Activated CD8-positive, alpha-beta memory T cell treated with anti-CD3 and anti-CD28 coated beads for 4 hours (primary cell): ENCODE measurements around the gene HCRTR1.

Experiments used
- DNase-seq, 2 donors: peaks; one replicate each; pipeline ENCODE4 v3.0.0-alpha.2; 2020; ENCODE audit warnings: low read depth in 2 of 2

The HCRTR1 gene

DNA sequence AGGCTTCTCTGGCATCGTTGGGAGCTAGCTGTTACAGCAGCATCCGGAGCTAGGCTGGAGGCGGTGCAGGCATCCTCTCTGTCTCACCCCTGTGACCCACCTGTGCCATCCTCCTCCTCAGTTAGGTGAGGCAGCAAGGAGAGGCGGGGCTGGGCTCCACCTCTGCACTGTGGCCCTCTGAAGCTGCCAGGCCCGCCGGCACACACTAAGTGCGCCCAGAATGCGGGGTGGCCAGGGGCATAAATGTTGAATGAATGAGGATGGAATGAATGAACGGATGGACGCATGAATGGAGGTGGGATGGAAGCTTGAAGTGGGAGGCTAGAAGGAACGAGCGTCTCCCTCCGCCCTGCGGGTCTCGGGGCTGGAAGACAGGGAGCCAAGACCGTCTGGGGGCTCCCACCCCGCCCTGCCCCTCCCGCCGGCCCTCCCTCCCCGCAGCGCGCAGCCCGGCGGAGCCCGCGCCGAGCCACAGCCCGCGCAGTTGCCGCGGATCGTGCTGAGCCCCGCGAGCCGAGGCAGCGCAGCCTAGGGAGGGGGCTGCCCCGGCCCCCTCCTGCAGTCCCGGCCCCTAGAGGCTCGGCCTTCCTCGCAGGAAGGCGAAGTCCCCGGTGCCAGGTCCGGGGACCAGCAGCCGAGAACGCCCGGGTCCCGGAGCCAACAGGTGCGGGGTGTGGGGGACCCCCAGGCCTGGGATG is at the start of gene HCRTR1:
Gene HCRTR1, plus strand, starts transcription at position 472 of the 698 bp plus-strand sequence. CDS start 1,504 bp downstream, outside the sequence.
- DNase-seq, result no peak

DNA sequence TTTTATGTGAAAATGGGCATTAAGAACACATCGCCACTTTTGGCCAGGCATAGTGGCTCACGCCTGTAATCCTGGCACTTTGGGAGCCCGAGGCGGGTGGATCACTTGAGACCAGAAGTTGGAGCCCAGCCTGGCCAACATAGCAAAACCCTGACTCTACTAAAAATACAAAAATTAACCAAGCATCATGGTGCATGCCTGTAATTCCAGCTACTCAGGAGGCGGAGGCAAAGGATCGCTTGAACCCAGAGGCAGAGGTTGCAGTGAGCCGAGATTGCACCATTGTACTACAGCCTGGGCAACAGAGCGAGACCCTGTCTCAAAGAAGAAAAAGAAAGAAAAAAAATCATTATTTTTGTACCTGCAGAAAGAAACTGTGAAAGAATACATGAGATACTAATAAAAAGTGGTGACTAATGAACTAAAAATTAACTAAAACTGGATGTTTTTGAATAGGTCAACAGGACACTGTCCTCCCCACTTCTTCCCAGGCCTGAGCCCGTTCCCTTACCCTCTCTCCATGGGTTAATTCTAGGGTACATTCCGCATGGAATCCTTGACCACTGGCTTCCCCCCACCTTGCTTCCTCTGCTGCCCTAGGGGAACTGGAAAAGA is 49.4 kb upstream of the HCRTR1 start:
- no peak for DNase-seq

DNA sequence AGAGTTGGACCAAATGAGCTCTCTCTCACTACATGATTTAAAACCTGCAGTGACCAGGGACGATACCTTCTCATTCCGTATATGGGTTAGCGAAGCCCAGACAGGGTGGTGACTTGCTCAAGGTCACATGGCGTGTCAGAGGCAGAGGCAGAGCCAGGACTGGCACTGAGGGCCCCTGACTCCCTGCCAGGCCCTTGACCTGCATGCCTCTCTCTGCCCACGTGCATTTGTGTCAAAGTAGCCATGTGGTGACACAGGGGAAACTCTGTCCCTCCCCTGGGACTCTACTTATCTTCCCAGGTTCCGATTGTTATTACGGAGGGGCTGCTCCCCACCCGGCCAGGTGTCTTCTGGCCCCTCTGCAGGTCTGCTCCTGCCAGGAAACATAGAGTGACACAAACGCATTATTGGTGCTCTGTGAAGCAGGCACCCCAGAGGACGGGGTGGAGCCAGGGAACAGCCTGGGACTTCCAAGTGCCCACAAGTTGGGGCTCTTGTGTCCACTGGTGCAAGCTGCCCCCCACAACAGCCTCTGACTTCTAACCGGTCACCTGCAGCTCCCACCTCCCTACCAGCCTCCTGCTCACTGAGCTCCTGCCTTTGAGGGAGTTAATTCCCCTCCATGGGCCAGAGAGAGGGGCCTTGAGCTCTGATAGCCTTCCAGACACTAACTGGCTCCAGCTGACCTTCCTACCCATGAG is 48.4 kb upstream of the HCRTR1 start:
- DNase-seq, result no peak

DNA sequence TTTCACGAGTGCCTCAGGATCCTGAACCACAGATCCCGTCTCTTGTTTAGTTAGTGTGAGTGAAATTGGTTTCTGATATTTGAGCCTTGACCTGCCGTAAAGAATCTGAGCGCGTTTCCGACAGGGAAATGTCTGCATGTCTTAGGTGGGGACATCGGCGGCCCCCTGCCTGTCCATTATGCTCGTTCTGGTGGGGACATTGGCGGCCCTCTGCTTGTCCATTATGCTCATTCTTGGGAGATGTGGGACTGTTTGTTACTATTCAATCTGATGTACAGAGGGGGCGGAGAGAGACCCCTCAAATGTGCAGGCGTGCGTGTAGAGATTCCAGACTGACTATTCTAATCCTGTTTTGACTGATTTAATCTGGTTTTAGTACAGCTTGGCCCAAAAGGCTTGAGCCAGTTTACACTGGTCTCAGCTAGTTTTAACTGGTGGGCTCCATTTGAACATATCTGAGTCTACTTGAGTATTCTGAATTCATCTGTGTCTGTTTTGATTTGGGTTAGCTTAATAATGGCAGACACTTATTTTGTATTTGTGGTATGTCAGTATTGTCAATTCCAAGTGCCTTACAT is 47.8 kb upstream of the HCRTR1 start:
- DNase-seq, result no peak

DNA sequence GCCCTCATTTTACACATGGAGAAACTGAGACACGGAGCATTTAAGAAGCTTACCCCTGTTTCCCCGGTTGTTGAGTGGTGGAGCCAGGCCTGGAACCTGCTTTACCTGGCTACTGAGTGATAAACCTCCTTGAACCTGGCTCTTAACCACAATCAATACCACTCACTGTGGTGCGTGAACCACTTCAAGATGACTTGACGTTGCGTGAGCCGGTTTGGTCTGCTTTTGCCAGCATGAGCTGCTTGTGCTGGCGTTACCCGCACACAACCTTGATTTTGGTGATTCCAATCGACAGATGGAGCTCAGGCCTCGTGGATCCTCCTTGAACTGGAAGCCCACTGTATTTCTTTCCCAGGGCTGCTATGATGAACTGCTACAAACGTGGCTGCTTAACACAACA is 47.3 kb upstream of the HCRTR1 start:
- DNase-seq, result no peak

DNA sequence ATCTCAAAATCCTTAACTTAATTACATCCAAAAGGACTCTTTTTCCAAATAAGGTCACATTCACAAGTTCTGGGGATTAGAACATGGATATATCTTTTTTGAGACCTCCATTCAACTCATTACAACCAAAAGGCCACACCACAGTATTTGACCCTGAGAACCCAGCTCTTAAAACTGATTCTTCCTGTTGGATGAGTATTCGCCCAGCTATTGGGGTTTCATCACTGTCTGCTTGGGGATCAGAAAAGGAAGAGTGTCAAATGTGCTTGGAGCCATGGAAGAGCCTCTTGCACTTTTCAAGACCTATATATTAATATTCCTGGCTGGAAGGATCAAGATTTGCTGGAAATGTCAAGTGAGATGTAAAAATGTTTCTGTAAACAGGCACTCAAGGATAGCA is 46.6 kb upstream of the HCRTR1 start:
- DNase-seq, result no peak

- no peak for DNase-seq
Measured at GRCh38 chr1:31571340-31572295, 45.9 kb upstream of the HCRTR1 start.

DNA sequence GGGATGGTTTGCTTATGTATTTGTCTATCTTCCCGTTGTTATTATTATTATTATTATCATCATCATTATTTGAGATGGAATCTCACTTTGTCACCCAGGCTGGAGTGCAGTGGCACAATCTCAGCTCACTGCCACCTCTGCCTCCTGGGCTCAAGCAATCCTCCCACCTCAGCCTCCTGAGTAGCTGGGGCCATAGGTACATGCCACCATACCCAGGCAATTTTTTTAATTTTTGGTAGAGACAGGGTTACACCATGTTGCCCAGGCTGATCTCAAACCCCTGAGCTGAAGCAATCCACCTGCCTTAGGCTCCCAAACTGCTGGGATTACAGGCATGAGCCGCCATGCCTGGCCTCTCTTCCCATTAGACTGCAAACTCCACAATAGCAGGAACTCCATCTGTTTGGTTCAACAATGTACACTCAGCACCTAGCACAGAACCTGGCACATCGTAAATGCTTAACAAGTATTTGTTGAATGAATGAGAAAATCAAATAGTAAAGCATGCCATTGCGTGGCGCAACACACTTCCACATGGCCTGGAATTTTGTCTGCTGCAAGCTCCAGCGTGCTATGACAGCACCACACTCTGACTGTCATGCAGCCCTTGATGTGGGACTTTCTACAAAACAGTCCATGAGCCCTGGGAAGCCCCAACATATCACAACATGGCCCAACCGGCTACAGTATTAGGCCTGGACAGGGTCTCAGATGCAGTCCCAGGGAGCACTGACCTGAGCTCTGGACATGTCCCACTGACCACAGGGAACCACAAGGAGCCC is 45.0 kb upstream of the HCRTR1 start:
- DNase-seq, result no peak

GRCh38 chr1:31573261-31573660 is 44.2 kb upstream of the HCRTR1 start:
- DNase-seq, result no peak

DNA sequence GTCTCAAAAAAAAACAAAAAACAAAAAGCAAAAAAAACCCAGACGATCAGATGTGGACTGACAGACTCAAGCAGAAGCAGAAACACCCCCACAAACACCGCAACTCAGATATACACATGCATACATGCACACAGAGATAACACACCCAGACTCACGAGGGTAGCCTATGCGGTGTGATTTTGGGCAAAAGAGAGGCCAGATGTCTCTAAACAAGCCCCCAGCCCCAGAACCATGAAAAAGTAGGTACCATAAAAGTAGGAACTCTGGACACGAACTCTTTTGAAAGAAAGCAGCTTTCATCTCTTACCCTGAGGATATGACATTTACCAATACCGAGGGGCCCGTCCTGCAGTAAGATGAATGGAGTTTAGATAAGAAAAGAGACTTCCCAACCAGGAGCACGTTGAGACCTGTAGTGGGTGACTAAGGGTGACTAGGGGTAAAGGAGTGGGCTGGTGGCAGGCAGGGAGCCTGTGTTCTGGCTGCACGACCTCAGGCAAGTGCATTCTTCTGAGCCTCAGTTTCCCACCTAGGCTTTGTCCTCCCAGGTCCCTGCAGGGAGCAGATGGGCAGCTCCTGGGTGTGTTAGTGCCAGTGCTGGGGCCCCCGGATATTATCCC is 42.6 kb upstream of the HCRTR1 start:
- DNase-seq, result no peak

GRCh38 chr1:31575369-31576140 is 41.9 kb upstream of the HCRTR1 start:
- DNase-seq, result no peak

DNA sequence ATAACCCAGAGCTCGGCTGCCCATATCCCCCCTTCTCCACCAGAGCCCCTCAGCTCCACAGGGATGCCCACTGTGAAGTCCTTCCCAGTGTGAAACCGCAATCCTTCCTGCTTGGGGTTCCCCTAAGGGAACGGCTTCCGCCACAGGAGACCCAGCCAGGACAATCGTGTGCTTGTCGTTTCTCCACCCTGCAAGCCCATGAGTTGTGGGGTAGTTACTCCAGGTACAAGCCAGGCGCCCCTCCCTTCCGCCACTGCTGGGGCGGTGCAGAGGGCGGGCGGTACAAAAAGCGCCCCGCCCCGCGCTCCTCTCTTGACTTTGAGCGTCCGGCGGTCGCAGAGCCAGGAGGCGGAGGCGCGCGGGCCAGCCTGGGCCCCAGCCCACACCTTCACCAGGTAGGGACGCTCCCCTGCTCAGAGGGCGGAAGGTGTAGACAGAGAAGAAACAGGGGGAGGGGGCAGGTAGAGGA is 41.3 kb upstream of the HCRTR1 start, which contains the start of gene TINAGL1:
Gene TINAGL1, plus strand, starts transcription at position 315 of the 469 bp plus-strand sequence. CDS start 634 bp downstream, outside the sequence.
- DNase-seq, result no peak

- no peak for DNase-seq
Measured at GRCh38 chr1:31576743-31577455, 40.6 kb upstream of the HCRTR1 start.

- DNase-seq, result no peak
Measured at GRCh38 chr1:31577515-31578192, 39.8 kb upstream of the HCRTR1 start.

GRCh38 chr1:31579374-31579773 is 38.1 kb upstream of the HCRTR1 start:
- no peak for DNase-seq

DNA sequence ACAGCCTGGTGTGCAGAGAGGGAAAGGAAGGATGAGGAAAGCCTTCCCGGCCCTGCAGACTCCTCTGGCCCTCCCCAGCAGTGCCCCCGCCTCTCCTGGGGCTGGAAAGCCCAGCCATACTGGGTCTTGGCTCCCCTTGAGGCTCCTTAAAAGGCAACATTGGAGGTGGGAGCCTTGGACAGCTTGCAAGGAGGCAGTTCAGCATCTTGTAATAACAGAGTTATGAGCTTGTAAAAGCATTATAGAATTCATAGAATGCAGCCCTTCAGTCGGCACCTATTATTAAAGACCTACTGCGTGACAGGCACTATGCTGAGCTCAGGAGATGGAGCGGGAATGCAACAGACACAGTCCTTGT is 37.0 kb upstream of the HCRTR1 start:
- DNase-seq, result no peak

GRCh38 chr1:31580891-31581603 is 36.4 kb upstream of the HCRTR1 start:
- no peak for DNase-seq
